ENCODE results near the gene MACF1.

GRCh38 chr1:39499668-39500067 is 295.2 kb downstream of the MACF1 start:
- TF ChIP-seq CTCF (IDR thresholded peaks at IDR 0.05), result no peak
- TF ChIP-seq YY1 (IDR thresholded peaks at IDR 0.05; ENCODE audit: low read depth), result no peak
- TF ChIP-seq GATA2 (CRISPR knock-in tag; IDR thresholded peaks at IDR 0.05), result no peak
- TF ChIP-seq EP300 (IDR thresholded peaks at IDR 0.05; ENCODE audit: borderline replicate concordance in 1 of 2, low read depth in 1 of 2, low read length in 1 of 2), result no peak
- TF ChIP-seq EZH2phosphoT487 (IDR thresholded peaks at IDR 0.05; ENCODE audit: borderline replicate concordance, low read depth), result no peak
- TF ChIP-seq FOSL2 (IDR thresholded peaks at IDR 0.05; ENCODE audit: borderline replicate concordance, low read depth), result no peak
- no peak for TF ChIP-seq MAX (IDR thresholded peaks at IDR 0.05; ENCODE audit: low read depth)
- no peak for TF ChIP-seq RAD21 (IDR thresholded peaks at IDR 0.05; ENCODE audit: low read length)

All from SK-N-SH (cell line).